Midbrain (tissue), 1 donor: ENCODE data around the gene SCYGR4.
"Not testable (repeated sequence)": the region's sequence is repeated elsewhere in the genome, so short reads cannot be mapped to it uniquely, and the experiment has no call there.

Experiments
- DNase-seq: peaks from one replicate; lab custom pipeline; 2025; lab: John Stamatoyannopoulos, UW

Gene SCYGR4

DNA sequence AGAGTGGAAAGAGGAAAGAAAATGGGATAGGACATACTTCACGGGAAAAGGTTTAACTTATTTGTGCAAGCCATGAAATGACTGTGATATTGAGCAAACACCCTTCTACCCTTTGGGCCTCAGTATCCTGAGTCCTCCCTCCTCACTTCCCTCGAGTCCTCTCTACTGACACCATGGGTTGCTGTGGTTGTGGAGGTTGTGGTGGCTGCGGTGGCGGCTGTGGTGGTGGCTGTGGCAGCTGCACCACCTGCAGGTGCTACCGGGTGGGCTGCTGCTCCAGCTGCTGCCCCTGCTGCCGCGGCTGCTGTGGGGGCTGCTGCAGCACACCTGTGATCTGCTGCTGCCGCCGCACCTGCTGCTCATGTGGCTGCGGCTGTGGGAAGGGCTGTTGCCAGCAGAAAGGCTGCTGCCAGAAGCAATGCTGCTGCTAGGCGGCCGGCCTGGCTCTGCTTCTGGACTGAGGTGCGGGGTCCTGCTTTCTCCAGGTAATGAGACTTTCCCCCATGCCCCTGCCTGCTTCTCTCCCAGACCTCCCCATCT, 49.4 kb downstream of the SCYGR4 start, which contains the start of gene SCYGR5:
Gene SCYGR5, plus strand, starts transcription at position 174 of the 540 bp plus-strand sequence. Its CDS starts 0 bp downstream, at position 174.
- DNase-seq = not testable (repeated sequence)
